Activated CD8-positive, alpha-beta memory T cell treated with anti-CD3 and anti-CD28 coated beads for 4 hours (primary cell): Measurements from ENCODE around the gene DNASE1L2.

Source experiments
- DNase-seq, 2 donors: peaks; one replicate each; pipeline ENCODE4 v3.0.0-alpha.2; 2020; ENCODE audit warnings: low read depth in 2 of 2

Gene DNASE1L2

DNA sequence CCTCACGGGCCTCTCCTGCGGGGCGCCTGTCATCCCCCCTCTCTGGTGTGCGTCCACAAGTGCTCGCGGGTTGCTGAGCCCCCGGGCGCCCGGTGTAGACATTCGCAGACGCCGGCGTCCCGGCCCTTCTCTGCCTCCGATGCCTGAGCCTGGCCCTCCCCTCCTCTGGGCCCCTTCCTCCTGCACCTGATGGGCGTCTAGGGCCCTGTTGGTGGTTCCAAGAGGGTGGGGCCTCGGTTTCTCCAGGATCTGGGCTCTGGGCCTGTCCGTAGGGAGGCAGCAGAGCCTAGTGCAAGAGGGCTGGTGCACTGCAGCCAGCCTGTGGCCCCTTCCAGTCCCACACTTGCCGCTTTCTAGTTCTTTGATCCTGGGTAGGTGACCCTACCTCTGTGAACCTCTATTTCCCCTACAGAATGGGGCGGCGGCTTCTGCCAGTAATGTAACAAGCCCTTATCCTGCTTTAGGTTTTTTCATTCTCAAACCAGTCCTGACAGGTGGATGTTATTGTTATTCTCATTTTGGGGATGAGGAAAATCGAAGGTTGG, 12.2 kb upstream of the DNASE1L2 start:
- no peak for DNase-seq

DNA sequence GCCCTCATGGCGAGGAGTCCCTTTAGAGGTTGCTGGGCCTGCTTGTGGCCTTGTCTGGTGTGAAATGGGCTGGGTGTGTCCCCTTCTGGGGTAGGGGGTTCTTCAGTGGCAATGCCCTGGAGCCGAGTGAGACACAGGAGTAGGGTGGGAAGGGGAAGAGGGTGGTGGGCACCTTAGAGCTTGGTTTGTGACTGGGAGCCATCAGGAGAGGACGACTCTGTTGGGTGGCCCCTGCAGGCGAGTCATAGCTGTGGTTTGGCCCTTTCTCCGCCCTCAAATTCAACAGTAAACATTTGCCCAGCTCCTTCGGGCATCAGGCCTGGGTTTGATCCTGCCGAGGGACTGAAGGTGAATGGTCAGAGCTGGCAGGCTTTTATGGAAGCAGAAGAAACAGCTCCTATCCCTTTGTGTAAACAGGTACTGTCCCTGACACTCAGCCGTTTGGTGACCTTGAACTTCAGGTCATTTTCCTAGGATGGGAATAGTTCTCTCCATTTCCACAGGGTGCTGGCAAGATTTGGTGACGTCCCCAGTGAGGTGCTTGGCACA, 9.9 kb upstream of the DNASE1L2 start:
- no peak for DNase-seq

DNA sequence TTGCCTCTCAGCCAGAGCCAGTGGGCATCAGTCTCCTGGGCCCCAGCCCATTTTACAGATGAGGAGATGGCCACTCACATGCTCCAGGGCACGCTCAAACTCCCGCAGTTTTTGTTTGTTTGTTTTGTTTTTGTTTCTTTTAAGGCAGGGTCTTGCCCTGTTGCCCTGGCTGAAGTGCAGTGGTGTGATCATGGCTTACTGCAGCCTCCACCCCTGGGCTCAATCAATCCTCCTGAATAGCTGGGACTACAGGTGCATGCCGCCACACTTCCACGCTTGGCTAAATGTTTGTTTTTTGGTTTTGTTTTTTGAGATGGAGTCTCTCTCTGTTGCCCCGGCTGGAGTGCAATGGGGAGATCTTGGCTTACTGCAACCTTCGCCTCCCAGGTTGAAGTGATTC, 9.3 kb upstream of the DNASE1L2 start:
- no peak for DNase-seq

DNA sequence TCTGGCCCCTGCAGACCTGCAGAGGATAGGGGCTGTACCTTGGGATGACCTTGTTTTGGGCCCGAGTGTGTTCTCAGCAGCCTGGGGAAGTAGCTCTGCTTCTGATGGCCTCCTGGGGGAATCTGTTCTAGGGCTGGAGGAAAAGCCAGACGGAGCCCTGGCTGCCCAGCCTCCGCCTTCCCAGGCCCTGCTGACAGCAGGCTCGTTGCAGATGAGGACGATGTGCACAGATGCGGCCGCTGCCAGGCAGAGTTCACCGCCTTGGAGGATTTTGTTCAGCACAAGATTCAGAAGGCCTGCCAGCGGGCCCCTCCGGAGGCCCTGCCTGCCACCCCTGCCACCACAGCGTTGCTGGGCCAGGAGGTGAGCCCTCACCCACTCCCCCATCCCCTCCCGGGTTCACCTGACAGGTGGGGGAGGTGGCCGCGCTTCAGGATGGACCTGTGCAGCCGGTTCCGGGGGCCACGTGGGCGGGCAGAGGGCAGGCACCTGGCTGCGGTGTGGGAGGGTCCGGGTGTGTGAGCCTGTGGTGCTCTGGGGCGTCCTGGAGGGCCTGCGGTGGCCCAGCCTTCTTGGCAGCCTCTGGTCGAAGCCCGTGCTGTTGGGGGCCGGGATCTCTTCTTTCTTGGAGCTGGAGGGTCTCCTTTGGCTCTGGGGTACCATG, 8.0 kb upstream of the DNASE1L2 start:
- no peak for DNase-seq

DNA sequence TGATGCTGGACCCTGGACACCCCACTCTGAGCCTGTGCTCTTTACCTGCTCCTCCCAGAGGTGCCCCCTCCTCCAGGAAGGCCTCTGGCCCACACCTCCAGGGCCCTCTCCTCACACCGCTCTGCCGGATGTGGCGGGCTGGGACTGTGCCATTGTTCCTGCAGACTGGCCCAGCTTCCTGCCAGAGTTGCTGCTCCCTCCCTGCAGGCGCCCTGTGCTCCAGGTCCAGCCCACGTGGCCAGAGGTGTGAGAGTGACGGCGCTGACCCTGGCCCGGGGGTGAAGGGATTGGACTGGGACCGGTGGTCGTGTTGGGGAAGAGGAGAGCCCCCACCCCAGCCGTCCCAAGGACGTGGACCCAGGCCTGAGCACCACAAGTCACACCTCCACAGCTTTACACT, 7.2 kb upstream of the DNASE1L2 start:
- DNase-seq: no peak

DNA sequence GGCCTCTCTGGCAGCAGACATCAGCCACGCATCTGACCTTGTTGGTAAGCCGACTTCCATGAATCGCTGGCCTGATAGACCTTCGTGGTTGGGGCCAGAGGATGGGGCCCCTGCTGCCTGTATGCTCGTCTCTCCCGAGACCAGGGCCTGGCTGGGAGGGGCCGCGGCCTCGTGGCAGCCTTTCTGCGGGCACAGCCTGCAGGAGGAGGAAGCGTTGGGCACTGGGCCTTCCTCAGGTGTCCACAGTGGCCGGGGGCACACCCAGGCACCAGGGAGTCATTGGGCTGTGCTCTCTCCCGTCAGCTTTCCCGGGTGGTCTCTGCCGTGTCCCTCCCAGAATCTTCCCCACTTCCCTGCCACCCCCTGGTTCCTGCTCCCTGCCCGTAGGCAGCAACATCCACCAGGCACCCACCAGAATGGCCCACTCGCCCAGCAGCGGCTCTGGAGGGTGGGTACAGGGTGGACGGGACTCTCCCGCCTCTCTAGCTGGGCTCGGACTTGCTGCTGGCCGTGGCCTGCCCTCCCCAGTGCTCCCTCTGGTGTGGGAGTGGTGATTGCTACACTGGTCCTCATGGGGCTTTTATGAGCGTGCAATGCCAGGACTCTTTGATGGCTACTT, 6.5 kb upstream of the DNASE1L2 start:
- no peak for DNase-seq

DNA sequence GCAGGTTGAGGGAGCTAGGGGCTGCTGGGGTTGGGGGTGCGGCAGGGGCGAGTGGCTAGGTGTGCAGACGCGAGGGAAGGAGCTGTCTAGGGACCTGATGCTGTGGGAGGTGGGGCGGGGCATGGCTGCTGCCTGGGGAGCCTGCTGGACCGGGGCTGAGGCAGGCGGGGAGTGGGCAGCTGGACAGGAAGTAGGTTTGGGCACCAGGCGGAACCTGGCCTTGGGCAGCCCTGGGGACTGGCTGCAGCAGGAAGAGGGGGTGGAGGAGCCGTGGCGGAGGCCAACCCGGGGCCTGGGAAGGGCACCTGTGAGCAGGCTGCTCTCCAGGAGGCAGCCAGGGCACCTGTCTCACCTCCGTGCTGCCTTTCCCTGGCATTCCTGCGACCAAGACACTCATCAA, 5.9 kb upstream of the DNASE1L2 start:
- DNase-seq: no peak

DNA sequence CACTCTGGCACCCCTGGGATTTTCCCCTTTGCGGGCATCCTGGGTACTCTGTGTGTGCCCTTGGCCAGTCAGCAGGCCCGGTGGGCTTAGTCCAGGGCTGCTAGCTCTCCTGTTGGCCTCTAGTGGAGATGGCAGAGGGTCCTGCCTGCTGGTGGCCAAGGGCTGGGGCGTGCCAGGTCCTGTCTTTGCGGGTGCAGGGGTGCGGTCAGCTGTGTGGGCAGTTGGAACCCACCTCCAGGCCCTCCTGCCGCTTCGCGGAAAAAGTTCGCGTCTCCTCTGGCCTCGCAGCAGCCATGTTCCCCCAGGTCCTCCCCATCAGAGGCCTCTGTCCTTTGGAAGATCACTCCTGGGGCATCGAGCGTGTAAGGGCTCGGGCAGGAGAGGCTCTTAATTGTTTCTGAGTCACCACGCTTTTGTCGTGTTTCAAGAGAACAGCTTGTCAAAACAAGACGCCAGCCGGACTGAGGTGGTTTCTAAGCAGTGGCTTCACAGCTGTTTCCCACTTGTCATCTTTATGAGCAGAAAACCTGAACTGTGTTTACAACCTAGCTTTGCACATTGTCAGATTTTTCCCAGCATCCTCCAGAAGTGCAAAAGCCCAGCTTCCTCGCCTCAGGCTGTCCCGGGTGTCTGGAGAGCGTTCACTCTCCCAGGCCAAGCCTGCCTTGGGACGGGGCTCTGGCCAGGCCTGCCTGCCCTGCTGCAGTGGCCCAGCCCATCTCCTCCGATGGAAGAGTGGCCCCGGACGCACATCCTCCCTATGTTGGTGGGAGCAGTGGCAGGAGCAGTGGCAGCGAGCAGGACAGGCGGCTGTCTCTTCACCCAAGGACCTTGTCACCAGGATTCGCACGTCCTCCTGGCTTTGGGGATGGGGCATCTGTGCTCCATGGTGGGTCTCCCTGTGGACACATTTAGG, 5.0 kb upstream of the DNASE1L2 start:
- DNase-seq: no peak

DNA sequence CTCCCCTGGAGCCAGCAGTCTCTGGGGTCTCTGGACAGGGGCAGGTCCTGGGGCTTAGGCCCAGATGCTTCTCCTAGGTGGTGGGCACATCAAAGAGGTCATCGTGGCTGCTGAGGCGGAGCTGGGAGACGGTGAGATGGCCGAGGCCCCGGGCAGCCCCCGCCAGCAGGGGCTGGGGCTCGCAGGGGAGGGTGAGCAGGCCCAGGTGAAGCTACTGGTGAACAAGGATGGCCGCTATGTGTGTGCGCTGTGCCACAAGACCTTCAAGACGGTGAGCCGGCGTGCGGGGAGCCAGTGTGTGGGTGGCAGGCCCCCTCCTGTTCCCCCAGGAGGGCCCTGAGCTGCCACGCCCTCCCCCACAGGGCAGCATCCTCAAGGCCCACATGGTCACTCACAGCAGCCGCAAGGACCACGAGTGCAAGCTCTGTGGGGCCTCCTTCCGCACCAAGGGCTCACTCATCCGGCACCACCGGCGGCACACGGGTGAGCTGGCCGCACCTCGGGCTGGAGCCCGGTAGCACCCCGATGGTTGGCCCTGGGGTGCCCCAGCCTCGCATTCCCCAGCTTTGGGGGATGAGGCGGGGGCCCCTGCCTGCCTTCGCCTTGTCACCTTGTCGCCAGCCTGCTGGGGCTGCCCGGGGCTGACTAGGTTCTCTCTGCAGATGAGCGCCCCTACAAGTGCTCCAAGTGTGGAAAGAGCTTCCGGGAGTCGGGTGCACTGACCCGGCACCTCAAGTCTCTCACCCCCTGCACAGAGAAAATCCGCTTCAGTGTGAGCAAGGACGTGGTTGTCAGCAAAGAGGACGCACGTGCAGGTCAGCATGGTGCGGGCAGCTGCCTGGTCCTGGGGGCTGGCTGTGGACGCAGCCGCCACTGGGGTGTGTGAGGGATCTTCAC, 3.9 kb upstream of the DNASE1L2 start:
- DNase-seq: no peak

DNA sequence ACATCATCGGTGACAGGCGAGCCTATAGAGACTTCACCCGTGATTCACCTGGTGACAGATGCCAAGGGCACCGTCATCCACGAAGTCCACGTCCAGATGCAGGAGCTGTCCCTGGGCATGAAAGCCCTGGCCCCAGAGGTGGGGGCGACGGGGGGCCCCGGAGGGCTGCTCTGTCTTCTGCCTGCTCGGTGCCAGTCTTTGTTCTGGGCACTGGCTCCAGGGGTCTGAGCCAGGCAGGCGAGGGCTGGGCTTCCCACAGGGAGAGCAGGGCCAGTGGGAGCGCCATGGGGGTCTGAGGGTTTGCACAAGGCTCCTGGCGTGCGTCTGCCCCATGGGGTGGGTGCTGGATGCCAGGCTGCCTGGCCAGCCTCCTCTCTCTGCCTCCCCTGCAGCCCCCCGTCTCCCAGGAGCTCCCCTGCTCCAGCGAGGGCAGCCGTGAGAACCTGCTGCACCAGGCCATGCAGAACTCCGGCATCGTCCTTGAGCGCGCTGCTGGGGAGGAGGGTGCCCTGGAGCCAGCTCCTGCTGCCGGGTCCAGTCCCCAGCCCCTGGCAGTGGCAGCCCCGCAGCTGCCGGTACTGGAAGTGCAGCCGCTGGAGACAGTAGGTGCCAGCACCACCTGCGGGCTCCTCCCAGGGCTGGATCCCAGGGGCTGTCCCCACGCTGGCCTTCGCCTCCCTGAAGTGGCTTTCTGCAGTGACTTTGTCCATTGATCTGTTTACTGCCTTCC, 3.0 kb upstream of the DNASE1L2 start:
- no peak for DNase-seq

DNA sequence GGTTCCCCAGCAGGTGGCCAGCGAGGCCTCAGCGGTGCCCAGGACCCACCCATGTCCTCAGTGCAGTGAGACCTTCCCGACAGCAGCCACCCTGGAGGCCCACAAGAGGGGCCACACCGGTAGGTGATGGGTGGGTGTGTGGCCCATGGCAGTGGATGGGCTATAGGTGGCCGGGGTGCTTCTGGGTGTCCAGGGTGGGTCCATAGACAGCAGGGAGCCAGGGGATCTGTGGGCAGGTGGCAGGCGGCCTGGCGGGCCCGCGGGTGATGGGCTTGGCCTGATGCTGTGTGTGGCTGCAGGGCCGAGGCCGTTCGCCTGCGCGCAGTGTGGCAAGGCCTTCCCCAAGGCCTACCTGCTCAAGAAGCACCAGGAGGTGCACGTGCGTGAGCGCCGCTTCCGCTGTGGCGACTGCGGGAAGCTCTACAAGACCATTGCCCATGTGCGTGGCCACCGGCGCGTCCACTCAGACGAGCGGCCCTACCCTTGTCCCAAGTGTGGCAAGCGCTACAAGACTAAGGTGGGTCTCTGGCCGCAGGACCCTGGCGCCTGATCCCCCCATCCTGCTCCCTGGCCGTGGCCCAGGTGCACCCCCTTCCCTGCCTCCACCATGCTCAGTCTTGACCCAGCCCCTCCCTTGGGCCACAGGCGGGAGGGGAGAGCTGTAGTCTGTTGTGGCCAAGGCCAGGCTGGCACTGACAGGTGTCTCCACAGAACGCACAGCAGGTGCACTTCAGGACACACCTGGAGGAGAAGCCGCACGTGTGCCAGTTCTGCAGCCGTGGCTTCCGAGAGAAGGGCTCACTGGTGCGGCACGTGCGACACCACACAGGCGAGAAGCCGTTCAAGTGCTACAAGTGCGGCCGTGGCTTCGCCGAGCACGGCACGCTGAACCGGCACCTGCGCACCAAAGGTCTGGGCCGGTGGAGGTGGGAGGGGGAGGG, 2.1 kb upstream of the DNASE1L2 start:
- no peak for DNase-seq

DNA sequence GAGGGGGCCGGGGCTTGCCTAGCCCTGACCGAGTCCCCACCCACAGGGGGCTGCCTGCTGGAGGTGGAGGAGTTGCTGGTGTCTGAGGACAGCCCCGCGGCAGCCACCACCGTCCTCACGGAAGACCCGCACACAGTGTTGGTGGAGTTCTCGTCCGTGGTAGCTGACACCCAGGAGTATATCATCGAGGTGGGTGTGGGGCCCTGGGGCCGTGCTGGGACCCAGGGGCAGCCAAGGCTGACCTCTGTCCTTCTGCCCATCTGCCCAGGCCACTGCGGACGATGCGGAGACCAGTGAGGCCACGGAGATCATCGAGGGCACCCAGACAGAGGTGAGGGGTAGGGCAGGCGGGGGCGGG, 1.5 kb upstream of the DNASE1L2 start:
- no peak for DNase-seq

DNA sequence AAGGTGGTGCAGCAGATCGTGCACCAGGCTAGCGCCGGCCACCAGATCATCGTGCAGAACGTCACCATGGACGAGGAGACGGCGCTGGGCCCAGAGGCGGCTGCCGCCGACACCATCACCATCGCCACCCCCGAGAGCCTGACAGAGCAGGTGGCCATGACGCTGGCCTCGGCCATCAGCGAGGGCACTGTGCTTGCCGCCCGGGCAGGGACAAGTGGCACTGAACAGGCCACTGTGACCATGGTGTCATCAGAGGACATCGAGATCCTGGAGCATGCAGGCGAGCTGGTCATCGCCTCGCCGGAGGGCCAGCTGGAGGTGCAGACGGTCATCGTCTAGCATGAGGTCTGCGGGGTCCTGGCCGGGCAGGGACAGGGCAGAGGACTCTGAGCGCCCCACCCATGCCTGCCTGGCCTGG, 1.0 kb upstream of the DNASE1L2 start:
- DNase-seq: no peak

DNA sequence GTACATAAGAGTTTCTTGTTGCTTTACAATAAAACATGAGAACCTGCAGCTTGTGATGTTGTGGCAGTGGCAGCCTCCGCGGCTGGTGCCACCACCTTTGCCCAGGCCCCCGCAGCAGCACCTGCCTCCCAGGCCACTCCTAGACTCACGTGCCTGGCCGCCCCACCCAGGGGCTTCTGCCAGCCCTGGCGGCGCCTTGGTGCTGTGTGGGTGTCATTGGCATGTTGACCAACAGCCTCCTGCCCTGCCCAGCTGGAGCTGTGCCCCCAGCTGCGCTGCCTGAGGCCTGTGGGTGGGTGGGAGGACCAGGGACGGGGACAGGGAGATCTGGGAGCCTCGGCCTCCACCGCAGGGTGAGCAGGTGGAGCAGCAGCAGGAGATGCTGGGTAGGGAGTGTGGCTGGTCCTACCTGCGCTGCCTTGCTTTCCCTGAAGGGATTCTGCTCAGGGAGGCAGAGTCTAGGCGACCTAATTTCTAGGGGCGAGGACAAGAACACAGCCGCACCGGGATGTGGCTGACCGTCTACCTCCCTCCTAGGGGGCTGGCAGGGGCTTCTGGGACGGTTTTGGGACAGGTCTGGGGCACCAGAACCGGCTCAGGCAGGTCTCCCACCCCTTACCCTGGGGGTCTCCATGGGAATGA, 428 bp upstream of the DNASE1L2 start:
- no peak for DNase-seq

DNA sequence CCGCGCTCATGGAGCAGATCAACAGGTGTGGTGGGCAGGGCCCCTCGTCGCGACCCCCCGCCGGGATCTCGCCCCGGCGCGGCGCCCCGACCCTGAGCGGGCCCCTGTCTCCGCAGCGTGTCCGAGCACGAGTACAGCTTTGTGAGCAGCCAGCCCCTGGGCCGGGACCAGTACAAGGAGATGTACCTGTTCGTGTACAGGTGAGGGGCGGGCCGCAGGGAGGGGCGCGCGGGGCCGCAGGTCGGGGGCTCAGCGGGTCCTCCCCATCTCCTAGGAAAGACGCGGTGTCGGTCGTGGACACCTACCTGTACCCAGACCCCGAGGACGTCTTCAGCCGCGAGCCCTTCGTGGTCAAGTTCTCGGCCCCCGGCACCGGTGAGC, 848 bp downstream of the DNASE1L2 start:
- DNase-seq: no peak

DNA sequence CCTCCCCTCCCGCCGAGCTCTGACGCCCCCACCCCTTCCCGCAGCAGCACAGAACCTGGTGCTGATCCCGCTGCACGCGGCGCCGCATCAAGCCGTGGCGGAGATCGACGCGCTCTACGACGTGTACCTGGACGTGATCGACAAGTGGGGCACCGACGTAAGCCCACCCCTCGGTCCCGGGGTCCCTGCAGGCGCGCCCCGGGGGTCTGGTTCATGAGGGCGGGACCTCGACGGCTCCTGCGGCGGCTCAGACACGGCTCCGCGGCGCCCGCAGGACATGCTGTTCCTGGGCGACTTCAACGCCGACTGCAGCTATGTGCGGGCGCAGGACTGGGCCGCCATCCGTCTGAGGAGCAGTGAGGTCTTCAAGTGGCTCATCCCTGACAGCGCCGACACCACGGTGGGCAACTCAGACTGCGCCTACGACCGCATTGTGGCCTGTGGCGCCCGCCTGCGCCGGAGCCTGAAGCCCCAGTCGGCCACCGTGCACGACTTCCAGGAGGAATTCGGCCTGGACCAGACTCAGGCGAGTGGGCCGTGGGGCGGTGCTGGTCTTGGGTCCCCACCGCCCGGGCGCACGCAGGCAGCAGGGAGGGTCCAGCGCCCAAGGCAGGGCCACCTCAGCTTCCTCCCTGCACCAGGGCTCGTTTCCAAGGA, 1.4 kb downstream of the DNASE1L2 start:
- DNase-seq: no peak

DNA sequence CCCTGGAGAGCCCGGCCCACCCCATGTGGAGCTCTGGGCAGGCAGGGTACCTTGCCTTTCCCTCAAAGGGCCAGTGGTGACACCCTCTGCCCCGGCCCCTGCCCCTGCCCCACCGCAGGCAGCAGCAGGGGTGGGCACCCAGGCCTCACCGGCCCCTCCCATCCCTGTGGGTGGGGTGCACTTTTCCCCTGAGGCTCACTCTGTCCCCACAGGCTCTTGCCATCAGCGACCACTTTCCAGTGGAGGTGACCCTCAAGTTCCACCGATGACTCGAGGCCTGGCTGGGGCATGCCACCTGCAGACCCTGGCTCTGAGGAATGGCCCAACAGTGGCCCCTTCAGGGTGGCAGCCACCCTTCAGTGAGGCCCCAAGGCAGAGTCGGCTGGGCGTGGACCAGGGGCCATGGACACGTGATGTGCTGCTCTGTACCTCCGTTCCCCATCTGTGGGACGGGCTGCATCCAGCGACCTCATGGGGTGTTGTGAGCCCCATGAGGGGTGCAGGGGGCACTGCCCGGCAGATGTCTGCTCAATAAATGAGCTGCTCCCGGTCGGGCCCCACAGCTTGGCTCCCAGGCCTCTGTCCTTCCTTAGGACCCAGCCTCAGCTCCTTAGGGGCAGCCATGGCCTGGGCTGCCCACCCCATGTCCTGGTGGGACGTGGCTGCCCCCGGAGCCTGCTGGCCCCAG, 2.0 kb downstream of the DNASE1L2 start:
- DNase-seq: no peak
